ENCODE results near the gene SART1.

- TF ChIP-seq, protein P1, sequence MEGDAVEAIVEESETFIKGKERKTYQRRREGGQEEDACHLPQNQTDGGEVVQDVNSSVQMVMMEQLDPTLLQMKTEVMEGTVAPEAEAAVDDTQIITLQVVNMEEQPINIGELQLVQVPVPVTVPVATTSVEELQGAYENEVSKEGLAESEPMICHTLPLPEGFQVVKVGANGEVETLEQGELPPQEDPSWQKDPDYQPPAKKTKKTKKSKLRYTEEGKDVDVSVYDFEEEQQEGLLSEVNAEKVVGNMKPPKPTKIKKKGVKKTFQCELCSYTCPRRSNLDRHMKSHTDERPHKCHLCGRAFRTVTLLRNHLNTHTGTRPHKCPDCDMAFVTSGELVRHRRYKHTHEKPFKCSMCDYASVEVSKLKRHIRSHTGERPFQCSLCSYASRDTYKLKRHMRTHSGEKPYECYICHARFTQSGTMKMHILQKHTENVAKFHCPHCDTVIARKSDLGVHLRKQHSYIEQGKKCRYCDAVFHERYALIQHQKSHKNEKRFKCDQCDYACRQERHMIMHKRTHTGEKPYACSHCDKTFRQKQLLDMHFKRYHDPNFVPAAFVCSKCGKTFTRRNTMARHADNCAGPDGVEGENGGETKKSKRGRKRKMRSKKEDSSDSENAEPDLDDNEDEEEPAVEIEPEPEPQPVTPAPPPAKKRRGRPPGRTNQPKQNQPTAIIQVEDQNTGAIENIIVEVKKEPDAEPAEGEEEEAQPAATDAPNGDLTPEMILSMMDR (IDR thresholded peaks at IDR 0.05 in 8 of 11, conservative IDR thresholded peaks at IDR 0.05 in 3 of 11), result peak; percentile 85 to 98 (median 95)
- TF ChIP-seq POLR2AphosphoS5 (IDR thresholded peaks at IDR 0.05), result peak; percentile 47 to 79 (median 57)
These were observed 61.1 kb downstream of the SART1 start for GRCh38 chr11:66022401-66023185.

Measured in spleen (tissue), 7 donors.